ENCODE data around the gene PYGB. TPM values are rescaled to one million over a fixed set of nuclear protein-coding genes. Genes with fewer than 3 reads are reported as not detected.

PYGB gene
- total and polyA plus RNA-seq, 4 experiments from 2014 or later = 28.3 to 35.6 (median 34.2) TPM

DNA sequence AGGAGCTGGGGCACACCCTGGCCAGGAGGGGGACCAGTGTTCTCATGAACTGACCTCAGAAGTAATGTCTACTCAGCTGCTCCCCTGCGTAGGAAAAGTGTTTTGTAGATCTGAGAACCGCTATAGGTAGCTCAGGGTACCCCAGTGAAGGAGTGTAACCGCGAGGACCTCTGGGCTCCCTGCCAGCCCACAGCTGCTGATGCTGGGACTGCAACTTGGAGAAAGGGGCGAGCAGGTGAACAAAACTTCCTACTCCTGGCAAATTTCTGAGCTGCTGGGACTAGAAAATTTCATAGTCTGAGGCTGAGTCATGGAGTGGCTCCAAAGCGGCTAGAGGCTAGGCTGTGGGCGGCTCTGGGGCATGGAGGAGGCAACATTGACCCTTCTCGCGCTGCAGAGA is 51.9 kb downstream of the PYGB start:
- peaks cover 5% of the 10 kb centered on the region for H3K36me3 ChIP-seq (ENCODE audit: insufficient read depth, low read length)
- DNase-seq = no peak
- H3K9me3 Mint-ChIP-seq = no peaks in the 10 kb centered on the region
- H3K27me3 Mint-ChIP-seq = no peaks in the 10 kb centered on the region
- H3K36me3 Mint-ChIP-seq = peaks cover 0 to 36% of the 10 kb centered on the region in 2 donors
- no peak overlapping the region for H3K27ac ChIP-seq (ENCODE audit: low read depth, low read length)
- H3K27me3 ChIP-seq (ENCODE audit: insufficient read depth, low read length) = no peaks in the 10 kb centered on the region
- no peak overlapping the region for H3K4me3 Mint-ChIP-seq
- intact Hi-C loops (cut with micrococcal nuclease) = loop anchor here (10.0 kb wide), 1 partner anchor 305 kb away; the partner anchor contains the start of gene APMAP
- CTCF ChIA-PET (ENCODE audit: partially characterized antibody) = interaction anchor here (1.2 to 1.4 kb wide), 2 partner anchors 96 to 99 kb away, joined by 3 to 5 read pairs; no protein-coding TSS in a partner anchor
- no peaks in the 10 kb centered on the region for H3K9me3 ChIP-seq (ENCODE audit: control insufficient read depth in 1 of 2, low read length in 2 of 2)
- no peaks in the 10 kb centered on the region for H3K4me1 ChIP-seq (ENCODE audit: insufficient read depth, low read length)
- peaks cover 0 to 3% (median 0%) of the 10 kb centered on the region in 4 donors for H3K4me1 Mint-ChIP-seq
- peak overlapping the region in 5 of 7 donors; percentile 29 to 78 (median 35) for H3K27ac Mint-ChIP-seq
- POLR2A ChIA-PET (ENCODE audit: partially characterized antibody) = interaction anchor here (0.5 kb wide), 1 partner anchor 16 kb away, joined by 3 read pairs; no protein-coding TSS in a partner anchor
- no peak overlapping the region for H3K4me3 ChIP-seq (ENCODE audit: low read length in 2 of 2)

GRCh38 chr20:25300496-25301170 is 52.7 kb downstream of the PYGB start:
- CTCF ChIA-PET (ENCODE audit: partially characterized antibody) = interaction anchor here (1.0 to 1.4 kb wide), 3 partner anchors 9 to 98 kb away, joined by 3 to 5 read pairs (median 3); no protein-coding TSS in a partner anchor
- intact Hi-C loops (cut with micrococcal nuclease) = no loop called here
- H3K9me3 ChIP-seq (ENCODE audit: control insufficient read depth in 1 of 2, low read length in 2 of 2) = no peaks in the 10 kb centered on the region
- POLR2A ChIA-PET (ENCODE audit: partially characterized antibody) = interaction anchor here (0.5 to 0.9 kb wide), 2 partner anchors 16 to 78 kb away, joined by 3 read pairs; no protein-coding TSS in a partner anchor
- Mint-ChIP-seq H3K9me3 (no peaks in the 10 kb centered on the region), H3K27me3 (no peaks in the 10 kb centered on the region), H3K27ac (peak overlapping the region in 2 of 7 donors; percentile 29 to 54), H3K4me1 (peaks cover 0 to 3% (median 0%) of the 10 kb centered on the region in 4 donors), H3K4me3 (no peak overlapping the region), H3K36me3 (peaks cover 0 to 34% of the 10 kb centered on the region in 2 donors)
- H3K27me3 ChIP-seq (ENCODE audit: insufficient read depth, low read length) = no peaks in the 10 kb centered on the region
- no peak overlapping the region for H3K27ac ChIP-seq (ENCODE audit: low read depth, low read length)
- no peak overlapping the region for H3K4me3 ChIP-seq (ENCODE audit: low read length in 2 of 2)
- H3K4me1 ChIP-seq (ENCODE audit: insufficient read depth, low read length) = no peaks in the 10 kb centered on the region
- H3K36me3 ChIP-seq (ENCODE audit: insufficient read depth, low read length) = peaks cover 5% of the 10 kb centered on the region
- DNase-seq = no peak

- H3K27ac ChIP-seq (ENCODE audit: low read depth, low read length) = no peak overlapping the region
- H3K27me3 ChIP-seq (ENCODE audit: insufficient read depth, low read length) = no peaks in the 10 kb centered on the region
- no peak overlapping the region for H3K4me3 Mint-ChIP-seq
- no peaks in the 10 kb centered on the region for H3K4me1 ChIP-seq (ENCODE audit: insufficient read depth, low read length)
- peaks cover 2 to 31% of the 10 kb centered on the region in 2 donors for H3K36me3 Mint-ChIP-seq
- H3K9me3 ChIP-seq (ENCODE audit: control insufficient read depth in 1 of 2, low read length in 2 of 2) = no peaks in the 10 kb centered on the region
- H3K27me3 Mint-ChIP-seq = no peaks in the 10 kb centered on the region
- no peak for DNase-seq
- peaks cover 5% of the 10 kb centered on the region for H3K36me3 ChIP-seq (ENCODE audit: insufficient read depth, low read length)
- ChIA-PET CTCF (ENCODE audit: partially characterized antibody) (interaction anchor here (1.0 to 1.4 kb wide), 2 partner anchors 9 to 94 kb away, joined by 3 read pairs; no protein-coding TSS in a partner anchor), POLR2A (ENCODE audit: partially characterized antibody) (interaction anchor here (0.6 to 0.9 kb wide), 2 partner anchors 12 to 53 kb away, joined by 3 read pairs; partner anchors contain the start of gene PYGB)
- H3K4me3 ChIP-seq (ENCODE audit: low read length in 2 of 2) = no peak overlapping the region
- H3K4me1 Mint-ChIP-seq = peaks cover 0 to 3% (median 0%) of the 10 kb centered on the region in 4 donors
- H3K9me3 Mint-ChIP-seq = no peaks in the 10 kb centered on the region
- peak overlapping the region in 3 of 7 donors; percentile 27 to 36 (median 35) for H3K27ac Mint-ChIP-seq
- intact Hi-C loops (cut with micrococcal nuclease) = no loop called here
Observed at GRCh38 chr20:25301357-25301920, 53.6 kb downstream of the PYGB start.

DNA sequence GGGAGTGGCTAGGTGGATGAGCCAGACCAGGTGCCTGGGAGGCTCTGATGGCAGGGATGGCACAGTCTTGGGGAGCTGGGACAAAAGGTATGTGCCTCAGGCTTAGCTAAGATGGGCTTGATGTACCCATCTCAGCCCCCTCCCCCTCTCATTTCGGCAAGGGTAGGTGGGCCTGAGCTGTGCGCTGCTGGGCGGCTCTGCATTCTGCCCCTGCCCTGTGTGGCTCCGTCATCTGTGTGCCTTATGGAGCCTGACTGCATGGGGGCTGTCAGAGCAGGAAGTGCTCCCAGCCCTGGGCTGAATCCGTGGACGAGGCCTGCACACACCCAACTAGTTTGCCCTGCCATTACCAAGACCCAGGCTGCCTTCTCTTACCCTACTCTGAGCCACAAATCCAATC is 54.7 kb downstream of the PYGB start:
- ChIA-PET POLR2A (ENCODE audit: partially characterized antibody) (interaction anchor here (0.9 kb wide), 1 partner anchor 54 kb away, joined by 3 read pairs; the partner anchor contains the start of gene PYGB), CTCF (ENCODE audit: partially characterized antibody) (interaction anchor here (1.8 kb wide), 1 partner anchor 8 kb away, joined by 6 read pairs; no protein-coding TSS in a partner anchor)
- Histone ChIP-seq H3K27me3 (ENCODE audit: insufficient read depth, low read length) (no peaks in the 10 kb centered on the region), H3K4me3 (ENCODE audit: low read length in 2 of 2) (no peak overlapping the region), H3K4me1 (ENCODE audit: insufficient read depth, low read length) (no peaks in the 10 kb centered on the region), H3K9me3 (ENCODE audit: control insufficient read depth in 1 of 2, low read length in 2 of 2) (no peaks in the 10 kb centered on the region), H3K36me3 (ENCODE audit: insufficient read depth, low read length) (no peaks in the 10 kb centered on the region), H3K27ac (ENCODE audit: low read depth, low read length) (no peak overlapping the region)
- H3K27ac Mint-ChIP-seq = peak overlapping the region in 2 of 7 donors; percentile 29 to 52
- H3K36me3 Mint-ChIP-seq = peaks cover 10 to 28% of the 10 kb centered on the region in 2 donors
- DNase-seq = no peak
- H3K9me3 Mint-ChIP-seq = no peaks in the 10 kb centered on the region
- intact Hi-C loops (cut with micrococcal nuclease) = no loop called here
- H3K4me3 Mint-ChIP-seq = no peak overlapping the region
- H3K4me1 Mint-ChIP-seq = no peaks in the 10 kb centered on the region
- no peaks in the 10 kb centered on the region for H3K27me3 Mint-ChIP-seq

DNA sequence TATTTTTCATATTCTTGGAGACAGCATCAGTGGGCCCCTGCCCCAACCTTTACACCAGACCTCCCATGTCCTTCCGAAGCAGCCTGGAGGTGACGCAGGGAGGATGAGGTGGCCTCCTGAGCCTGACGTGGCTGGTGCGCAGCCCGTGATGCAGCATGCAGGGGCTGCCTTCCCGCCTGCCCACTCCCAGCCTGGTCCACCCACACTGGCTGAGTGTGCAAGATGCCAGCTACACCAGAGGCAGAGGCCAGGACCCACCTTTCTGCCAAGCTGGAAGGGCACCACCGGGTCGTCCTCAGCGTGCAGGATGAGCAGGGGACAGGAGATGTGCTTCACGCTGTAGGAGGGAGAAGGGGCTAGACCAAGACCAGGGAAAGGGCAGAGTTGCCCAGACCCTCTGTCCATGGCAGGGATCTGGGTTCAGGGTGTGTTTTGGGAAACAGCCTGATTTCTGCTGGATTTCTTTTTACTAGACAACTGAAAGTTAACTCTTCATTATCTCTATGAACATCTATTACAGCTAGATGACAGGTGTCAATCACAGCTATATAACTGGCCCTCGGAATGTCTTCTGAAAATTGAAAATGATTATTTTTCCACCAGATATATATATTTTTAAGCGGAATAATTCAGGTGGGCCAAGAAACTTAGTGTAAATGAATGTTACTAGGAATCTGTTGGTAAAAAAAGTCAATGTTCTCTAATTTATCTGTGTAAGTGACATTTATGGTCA is 55.6 kb downstream of the PYGB start:
- Histone ChIP-seq H3K27me3 (ENCODE audit: insufficient read depth, low read length) (no peaks in the 10 kb centered on the region), H3K36me3 (ENCODE audit: insufficient read depth, low read length) (no peaks in the 10 kb centered on the region), H3K4me3 (ENCODE audit: low read length in 2 of 2) (no peak overlapping the region), H3K4me1 (ENCODE audit: insufficient read depth, low read length) (no peaks in the 10 kb centered on the region), H3K9me3 (ENCODE audit: control insufficient read depth in 1 of 2, low read length in 2 of 2) (no peaks in the 10 kb centered on the region), H3K27ac (ENCODE audit: low read depth, low read length) (no peak overlapping the region)
- ChIA-PET CTCF (ENCODE audit: partially characterized antibody) (interaction anchor here (1.8 kb wide), 1 partner anchor 9 kb away, joined by 6 read pairs; no protein-coding TSS in a partner anchor), POLR2A (ENCODE audit: partially characterized antibody) (no interaction called here)
- Mint-ChIP-seq H3K27me3 (no peaks in the 10 kb centered on the region), H3K27ac (peak overlapping the region in 1 of 7 donors; percentile 13), H3K4me3 (peak overlapping the region in 1 of 8 donors; percentile 38), H3K36me3 (peaks cover 10 to 26% of the 10 kb centered on the region in 2 donors), H3K9me3 (no peaks in the 10 kb centered on the region), H3K4me1 (no peaks in the 10 kb centered on the region)
- DNase-seq = no peak
- intact Hi-C loops (cut with micrococcal nuclease) = no loop called here

GRCh38 chr20:25304025-25304549 is 56.2 kb downstream of the PYGB start:
- CTCF ChIA-PET (ENCODE audit: partially characterized antibody) = interaction anchor here (1.8 kb wide), 1 partner anchor 9 kb away, joined by 6 read pairs; no protein-coding TSS in a partner anchor

More at GRCh38 chr20:25304025-25304549, 56.2 kb downstream of the PYGB start:
- POLR2A ChIA-PET (ENCODE audit: partially characterized antibody) = no interaction called here
- H3K36me3 ChIP-seq (ENCODE audit: insufficient read depth, low read length) = no peaks in the 10 kb centered on the region
- no peaks in the 10 kb centered on the region for H3K9me3 ChIP-seq (ENCODE audit: control insufficient read depth in 1 of 2, low read length in 2 of 2)
- H3K27me3 Mint-ChIP-seq = no peaks in the 10 kb centered on the region
- no peaks in the 10 kb centered on the region for H3K9me3 Mint-ChIP-seq
- H3K36me3 Mint-ChIP-seq = peaks cover 10 to 25% of the 10 kb centered on the region in 2 donors
- no peaks in the 10 kb centered on the region for H3K4me1 Mint-ChIP-seq
- no peak overlapping the region for H3K4me3 ChIP-seq (ENCODE audit: low read length in 2 of 2)
- no peak for DNase-seq
- no peak overlapping the region for H3K4me3 Mint-ChIP-seq
- H3K27ac Mint-ChIP-seq = peak overlapping the region in 1 of 7 donors; percentile 69
- H3K27ac ChIP-seq (ENCODE audit: low read depth, low read length) = no peak overlapping the region
- no peaks in the 10 kb centered on the region for H3K4me1 ChIP-seq (ENCODE audit: insufficient read depth, low read length)
- intact Hi-C loops (cut with micrococcal nuclease) = no loop called here
- H3K27me3 ChIP-seq (ENCODE audit: insufficient read depth, low read length) = no peaks in the 10 kb centered on the region

Data from CD4-positive, alpha-beta memory T cell (primary cell).